Omental fat pad (tissue), 4 donors: ENCODE data around the gene TXK. TPM values are rescaled to one million over a fixed set of nuclear protein-coding genes. Genes with fewer than 3 reads are reported as not detected.

ENCODE experiments used
- ATAC-seq: fragments of 150-250 bp; one replicate; pipeline ENCODE4 v1.9.1; 2016; ENCODE audit warnings: mild to moderate bottlenecking, moderate library complexity; ENCODE audit not compliant: low FRiP score
- DNase-seq: peaks from one replicate; pipeline ENCODE4 v3.0.0-alpha.2; 2019; ENCODE audit warnings: low spot score
- CTCF ChIP-seq, 3 donors: fragments of 450-650 bp; IDR thresholded peaks; one replicate each; pipeline ENCODE4 v1.5.1; 2016 to 2017; ENCODE audit warnings: antibody characterized with exemption in 3 of 3, mild to moderate bottlenecking in 3 of 3, moderate library complexity in 2 of 3
- total RNA-seq, 4 donors: library from RNA; depleted of rRNA; stranded (reverse); fragments of >200 nt; gene quantifications; one replicate each; pipeline ENCODE4 v1.1.0, GENCODE V29; 2016

The TXK gene
- total RNA-seq, 4 donors from 2014 or later: 1.8 to 3.5 (median 2.8) TPM

- DNase-seq: no peak
- ATAC-seq: no peak
- TF ChIP-seq CTCF (IDR thresholded peaks at IDR 0.05): no peak
Measured at GRCh38 chr4:48030470-48030869, 103.6 kb downstream of the TXK start.

- TF ChIP-seq CTCF (IDR thresholded peaks at IDR 0.05): no peak
- DNase-seq (no peak), ATAC-seq (no peak)
Measured at GRCh38 chr4:48028696-48029095, 105.4 kb downstream of the TXK start.

GRCh38 chr4:48027653-48028052 is 106.4 kb downstream of the TXK start:
- TF ChIP-seq CTCF (IDR thresholded peaks at IDR 0.05): no peak
- DNase-seq: no peak
- no peak for ATAC-seq

- ATAC-seq: peak; percentile 48
- no peak for DNase-seq
- TF ChIP-seq CTCF (IDR thresholded peaks at IDR 0.05): no peak
Measured at GRCh38 chr4:48025005-48025404, 109.0 kb downstream of the TXK start.

GRCh38 chr4:48024522-48024921 is 109.5 kb downstream of the TXK start:
- no peak for TF ChIP-seq CTCF (IDR thresholded peaks at IDR 0.05)
- ATAC-seq (no peak), DNase-seq (no peak)

GRCh38 chr4:48022192-48022799 is 111.8 kb downstream of the TXK start:
- DNase-seq (no peak), ATAC-seq (no peak)
- no peak for TF ChIP-seq CTCF (IDR thresholded peaks at IDR 0.05)

GRCh38 chr4:48021100-48021499 is 113.0 kb downstream of the TXK start:
- DNase-seq (no peak), ATAC-seq (no peak)
- no peak for TF ChIP-seq CTCF (IDR thresholded peaks at IDR 0.05)
